SKM-1 (cell line): ENCODE measurements around the gene LRCH3.
"Not testable (repeated sequence)": the region's sequence is repeated elsewhere in the genome, so short reads cannot be mapped to it uniquely, and the experiment has no call there.

Experiments
- DNase-seq: peaks from one replicate; lab custom pipeline; 2025; ENCODE audit not compliant: unreplicated experiment; lab: John Stamatoyannopoulos, UW

Gene LRCH3

DNA sequence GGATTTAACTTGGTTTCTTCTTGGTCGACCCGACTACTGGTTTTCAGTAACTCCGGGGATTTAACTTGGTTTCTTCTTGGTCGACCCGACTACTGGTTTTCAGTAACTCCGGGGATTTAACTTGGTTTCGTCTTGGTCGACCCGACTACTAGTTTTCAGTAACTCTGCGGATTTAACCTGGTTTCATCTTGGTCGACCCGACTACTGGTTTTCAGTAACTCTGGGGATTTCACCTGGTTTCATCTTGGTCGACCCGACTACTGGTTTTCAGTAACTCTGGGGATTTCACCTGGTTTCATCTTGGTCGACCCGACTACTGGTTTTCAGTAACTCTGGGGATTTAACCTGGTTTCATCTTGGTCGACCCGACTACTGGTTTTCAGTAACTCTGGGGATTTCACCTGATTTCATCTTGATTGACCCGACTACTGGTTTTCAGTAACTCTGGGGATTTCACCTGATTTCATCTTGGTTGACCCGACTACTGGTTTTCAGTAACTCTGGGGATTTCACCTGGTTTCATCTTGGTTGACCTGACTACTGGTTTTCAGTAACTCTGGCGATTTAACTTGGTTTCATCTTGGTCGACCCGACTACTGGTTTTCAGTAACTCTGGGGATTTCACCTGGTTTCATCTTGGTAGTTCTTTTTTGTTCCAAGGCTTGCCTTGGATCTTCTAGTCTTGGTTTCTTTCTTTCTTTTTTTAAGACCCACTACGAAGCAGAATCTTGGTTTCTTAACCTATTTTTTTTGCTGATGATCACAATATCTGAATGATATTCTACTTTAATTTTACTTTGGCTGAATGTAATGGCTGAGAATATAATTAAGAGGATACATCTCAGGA is 130.6 kb downstream of the LRCH3 start:
- DNase-seq: not testable (repeated sequence)

DNA sequence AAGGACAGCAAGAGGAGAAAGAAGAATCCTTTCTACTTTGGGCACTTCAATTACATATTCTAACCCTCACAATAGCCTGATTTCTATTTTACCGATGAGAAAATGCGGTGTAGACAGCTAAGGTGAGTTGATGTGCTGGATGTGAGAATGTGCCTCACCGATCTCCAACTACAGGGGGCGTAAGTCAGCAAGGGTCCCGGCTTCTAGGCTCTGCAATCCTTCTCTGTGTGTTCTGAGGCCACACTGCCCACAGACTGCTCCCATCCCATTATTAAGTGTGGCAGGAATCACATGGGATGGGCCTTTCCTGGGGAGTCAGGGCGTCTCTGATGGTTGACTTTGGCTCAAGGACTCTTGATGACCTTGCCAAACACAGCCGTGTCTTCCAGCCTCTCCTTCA is 135.4 kb downstream of the LRCH3 start:
- DNase-seq: no peak

DNA sequence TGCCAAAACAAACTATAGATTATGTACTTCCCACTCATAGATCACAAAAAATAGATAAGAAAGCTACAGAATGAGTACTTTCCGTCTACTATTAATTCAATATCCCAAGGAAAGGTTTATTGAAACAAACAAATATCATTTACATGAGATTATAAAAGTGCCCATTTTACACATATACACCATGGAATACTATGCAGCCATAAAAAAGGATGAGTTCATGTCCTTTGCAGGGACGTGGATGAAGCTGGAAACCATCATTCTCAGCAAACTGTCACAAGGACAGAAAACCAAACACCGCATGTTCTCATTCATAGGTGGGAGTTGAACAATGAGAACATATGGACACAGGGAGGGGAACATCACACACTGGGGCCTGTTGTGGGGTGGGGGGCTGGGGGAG is 136.5 kb downstream of the LRCH3 start:
- DNase-seq: not testable (repeated sequence)

DNA sequence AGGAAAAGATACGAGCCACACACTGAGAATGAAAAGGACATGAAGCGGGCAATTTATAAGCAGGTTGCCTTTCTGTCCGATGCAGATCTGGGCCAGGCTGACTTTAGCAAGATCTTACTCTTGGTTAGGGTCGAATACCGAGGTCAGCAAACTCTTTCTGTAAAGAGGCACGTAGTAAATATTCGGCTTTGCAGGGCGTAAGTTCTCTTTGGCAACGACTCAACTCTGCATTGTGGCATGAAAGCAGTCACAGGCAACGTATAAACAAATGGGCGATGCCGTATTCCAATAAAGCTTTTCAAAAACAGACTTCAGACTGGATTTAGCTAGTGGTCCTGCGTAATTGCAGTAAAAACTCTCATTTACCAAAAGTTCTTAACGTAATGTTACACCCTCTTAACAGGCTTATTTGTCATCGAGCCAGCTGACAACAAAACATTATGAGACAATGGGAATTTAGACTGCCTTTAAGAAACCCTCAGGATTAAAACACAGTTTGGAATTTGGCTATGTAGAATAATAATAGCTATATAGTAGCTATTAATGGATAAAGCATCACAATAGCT is 145.8 kb downstream of the LRCH3 start:
- DNase-seq: no peak
